ENCODE measurements around the gene NCS1.

GRCh38 chr9:130219661-130220096 is 47.5 kb downstream of the NCS1 start:
- TF ChIP-seq EZH2phosphoT487 (IDR thresholded peaks at IDR 0.05; ENCODE audit: insufficient read depth, low read depth) (no peak), EZH2 (IDR thresholded peaks at IDR 0.05; ENCODE audit: insufficient read depth, poor library complexity, severe bottlenecking) (no peak)
